ENCODE data around the gene CBFA2T3.

GRCh38 chr16:88865310-88865709 is 111.7 kb downstream of the CBFA2T3 start:
- TF ChIP-seq, protein P1, sequence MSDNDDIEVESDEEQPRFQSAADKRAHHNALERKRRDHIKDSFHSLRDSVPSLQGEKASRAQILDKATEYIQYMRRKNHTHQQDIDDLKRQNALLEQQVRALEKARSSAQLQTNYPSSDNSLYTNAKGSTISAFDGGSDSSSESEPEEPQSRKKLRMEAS (IDR thresholded peaks at IDR 0.05), result no peak
- TF ChIP-seq YY1 (IDR thresholded peaks at IDR 0.05; ENCODE audit: low read depth), result no peak
- TF ChIP-seq CEBPB (IDR thresholded peaks at IDR 0.05), result no peak
- TF ChIP-seq TEAD4 (IDR thresholded peaks at IDR 0.05), result no peak
- TF ChIP-seq RAD21 (IDR thresholded peaks at IDR 0.05; ENCODE audit: low read depth), result no peak
- no peak for TF ChIP-seq EP300 (IDR thresholded peaks at IDR 0.05; ENCODE audit: borderline replicate concordance)
